Effector memory CD4-positive, alpha-beta T cell (primary cell): ENCODE measurements around the gene UNC80.
A peak's percentile ranks its signal among the peaks of the same experiment; 100 is the strongest.

ENCODE experiments used
- DNase-seq, 3 donors: peaks; one replicate each; pipeline ENCODE4 v3.0.0-alpha.2; 2020
- H3K27ac ChIP-seq: 2 replicates; pipeline ENCODE4 v1.7.0; 2013; ENCODE audit warnings: mild to moderate bottlenecking, low read length, moderate library complexity; ENCODE audit not compliant: insufficient read depth, poor library complexity, severe bottlenecking
- H3K27me3 ChIP-seq: replicated peaks from 2 replicates; pipeline ENCODE4 v1.7.0; 2013; ENCODE audit warnings: mild to moderate bottlenecking, low read length; ENCODE audit not compliant: insufficient read depth, control insufficient read depth, poor library complexity, severe bottlenecking
- H3K36me3 ChIP-seq: 2 replicates; pipeline ENCODE4 v1.7.0; 2013; ENCODE audit warnings: mild to moderate bottlenecking, low read length, moderate library complexity; ENCODE audit not compliant: control insufficient read depth, insufficient read depth
- H3K4me1 ChIP-seq: 2 replicates; pipeline ENCODE4 v1.7.0; 2013; ENCODE audit warnings: low read length, mild to moderate bottlenecking; ENCODE audit not compliant: control insufficient read depth, insufficient read depth, poor library complexity, severe bottlenecking
- H3K4me3 ChIP-seq: 2 replicates; pipeline ENCODE4 v1.7.0; 2013; ENCODE audit warnings: low read length, low read depth, mild to moderate bottlenecking; ENCODE audit not compliant: insufficient read depth, poor library complexity, severe bottlenecking
- H3K9me3 ChIP-seq: 2 replicates; pipeline ENCODE4 v1.7.0; 2013; ENCODE audit warnings: mild to moderate bottlenecking, low read length, moderate library complexity; ENCODE audit not compliant: control insufficient read depth

UNC80 gene

GRCh38 chr2:209956271-209956670 is 184.6 kb downstream of the UNC80 start:
- Histone ChIP-seq H3K9me3 (no peaks in the 10 kb centered on the region), H3K27ac (no peak overlapping the region), H3K4me3 (no peak overlapping the region), H3K27me3 (no peaks in the 10 kb centered on the region), H3K4me1 (no peaks in the 10 kb centered on the region), H3K36me3 (no peaks in the 10 kb centered on the region)
- no peak for DNase-seq

DNA sequence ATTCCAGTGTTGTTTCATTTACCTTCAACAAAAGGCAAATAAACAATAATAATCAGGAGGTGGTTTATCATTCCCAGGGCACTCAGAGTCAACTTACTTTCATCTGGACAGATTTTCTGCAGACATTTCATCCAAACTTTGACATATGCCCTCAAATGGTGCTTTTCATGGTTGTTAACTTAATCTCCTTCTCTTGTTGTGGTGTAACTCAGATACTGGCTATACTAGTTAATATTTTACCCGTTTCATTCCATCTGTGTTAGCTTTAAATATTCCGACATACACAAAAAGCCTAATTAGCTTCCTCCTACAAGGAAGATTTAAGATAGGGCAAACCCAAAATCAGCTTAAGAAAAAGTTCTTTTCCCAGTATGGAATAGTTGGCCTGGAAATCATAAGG is 186.4 kb downstream of the UNC80 start:
- Histone ChIP-seq H3K27me3 (no peaks in the 10 kb centered on the region), H3K36me3 (no peaks in the 10 kb centered on the region), H3K27ac (no peak overlapping the region), H3K9me3 (no peaks in the 10 kb centered on the region), H3K4me3 (no peak overlapping the region), H3K4me1 (no peaks in the 10 kb centered on the region)
- no peak for DNase-seq

GRCh38 chr2:209960045-209960444 is 188.4 kb downstream of the UNC80 start:
- H3K36me3 ChIP-seq = no peaks in the 10 kb centered on the region
- H3K27me3 ChIP-seq = no peaks in the 10 kb centered on the region
- H3K4me3 ChIP-seq = no peak overlapping the region
- no peak overlapping the region for H3K27ac ChIP-seq
- no peak for DNase-seq
- no peaks in the 10 kb centered on the region for H3K9me3 ChIP-seq
- H3K4me1 ChIP-seq = no peaks in the 10 kb centered on the region

DNA sequence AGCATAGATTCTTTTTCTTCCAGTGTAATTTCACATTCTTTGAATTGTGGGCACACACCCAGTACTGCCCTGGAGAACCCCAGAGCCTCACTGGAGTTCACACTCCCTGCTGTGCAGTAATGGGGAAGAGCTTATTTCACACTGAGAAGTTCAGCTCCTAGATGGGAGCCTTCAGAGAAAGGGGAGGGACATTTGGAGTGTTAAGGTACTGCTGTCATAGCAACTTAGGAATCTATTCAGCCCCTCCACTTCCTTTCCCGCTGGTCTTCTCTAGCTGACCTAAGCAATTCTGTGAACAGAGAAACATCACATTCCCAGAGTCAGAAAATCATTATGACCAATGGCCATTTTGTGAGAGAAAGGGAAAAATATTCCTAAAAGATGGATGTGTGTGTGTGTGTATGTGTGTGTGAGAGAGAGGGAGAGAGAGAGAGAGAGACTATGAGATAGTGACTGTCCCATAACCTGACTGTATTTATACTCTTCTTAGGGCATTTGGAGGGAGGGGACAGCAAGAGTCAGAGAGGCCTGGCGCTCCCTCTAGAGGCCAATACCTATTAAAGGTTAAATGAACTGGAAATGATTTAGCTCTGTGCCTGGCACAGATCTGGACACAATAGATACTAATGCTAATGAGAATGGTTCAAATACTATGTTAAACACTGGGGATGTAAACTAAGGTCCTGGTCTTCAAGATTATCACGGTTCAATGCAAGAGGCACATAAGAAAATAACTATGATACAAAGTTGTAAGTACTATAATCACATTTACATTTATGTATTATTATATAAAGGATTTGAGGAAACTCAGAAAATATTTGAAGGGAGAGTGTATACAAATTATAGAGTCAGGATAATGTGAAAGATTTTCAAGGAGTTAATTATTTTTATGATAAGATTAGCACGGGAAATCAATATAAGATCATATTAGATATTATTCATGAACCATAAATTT is 189.3 kb downstream of the UNC80 start:
- DNase-seq = peak in 1 of 3 donors; percentile 1

GRCh38 chr2:209965723-209966122 is 194.1 kb downstream of the UNC80 start:
- Histone ChIP-seq H3K36me3 (no peaks in the 10 kb centered on the region), H3K4me3 (no peak overlapping the region), H3K27me3 (no peaks in the 10 kb centered on the region), H3K9me3 (no peaks in the 10 kb centered on the region), H3K4me1 (no peaks in the 10 kb centered on the region), H3K27ac (no peak overlapping the region)
- DNase-seq = no peak

More for the DNA sequence above, 189.3 kb downstream of the UNC80 start:
- Histone ChIP-seq H3K9me3 (no peaks in the 10 kb centered on the region), H3K36me3 (no peaks in the 10 kb centered on the region), H3K27me3 (no peaks in the 10 kb centered on the region), H3K4me1 (no peaks in the 10 kb centered on the region), H3K4me3 (no peak overlapping the region), H3K27ac (no peak overlapping the region)

DNA sequence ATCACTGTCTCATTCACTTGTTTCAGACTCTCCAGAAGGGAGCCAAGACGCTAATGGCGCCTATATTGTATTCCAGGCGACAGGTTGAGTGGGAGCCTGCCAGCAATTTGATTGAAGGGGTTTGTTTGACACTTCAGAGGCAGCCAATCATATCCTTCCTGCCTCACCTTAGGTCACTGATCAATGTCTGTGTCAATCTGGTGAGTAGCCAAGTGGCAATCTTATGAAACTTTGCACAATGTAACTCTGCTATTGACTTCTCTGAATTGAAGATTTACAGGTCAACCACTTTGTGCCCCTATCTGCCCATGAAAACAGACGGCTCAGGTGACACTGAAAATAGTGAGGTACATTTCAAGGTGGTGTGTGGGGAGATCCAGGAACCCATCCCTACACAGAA is 198.1 kb downstream of the UNC80 start:
- Histone ChIP-seq H3K27ac (no peak overlapping the region), H3K27me3 (no peaks in the 10 kb centered on the region), H3K4me3 (no peak overlapping the region), H3K4me1 (no peaks in the 10 kb centered on the region), H3K36me3 (no peaks in the 10 kb centered on the region), H3K9me3 (no peaks in the 10 kb centered on the region)
- DNase-seq = no peak

DNA sequence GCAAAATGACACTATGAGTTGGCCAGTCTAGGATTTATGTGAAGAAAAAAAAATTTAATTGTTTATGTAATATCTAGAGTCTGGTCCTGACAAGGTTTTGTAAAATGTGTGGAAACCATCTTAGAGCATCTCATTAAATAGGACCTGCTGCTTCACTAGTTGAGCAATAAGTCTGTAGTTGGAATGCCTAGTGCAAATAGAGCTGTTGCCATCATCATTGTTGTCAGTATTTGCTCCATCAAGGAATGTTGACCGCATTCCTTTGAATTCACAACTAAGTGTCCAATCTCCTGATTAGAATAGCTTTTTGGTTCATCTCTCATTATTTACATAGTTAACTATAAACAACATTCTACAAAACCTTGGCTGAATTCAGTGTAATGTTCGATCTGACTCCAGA is 198.6 kb downstream of the UNC80 start:
- DNase-seq = no peak
- H3K4me1 ChIP-seq = no peaks in the 10 kb centered on the region
- H3K4me3 ChIP-seq = no peak overlapping the region
- H3K9me3 ChIP-seq = no peaks in the 10 kb centered on the region
- no peaks in the 10 kb centered on the region for H3K27me3 ChIP-seq
- no peak overlapping the region for H3K27ac ChIP-seq
- no peaks in the 10 kb centered on the region for H3K36me3 ChIP-seq

DNA sequence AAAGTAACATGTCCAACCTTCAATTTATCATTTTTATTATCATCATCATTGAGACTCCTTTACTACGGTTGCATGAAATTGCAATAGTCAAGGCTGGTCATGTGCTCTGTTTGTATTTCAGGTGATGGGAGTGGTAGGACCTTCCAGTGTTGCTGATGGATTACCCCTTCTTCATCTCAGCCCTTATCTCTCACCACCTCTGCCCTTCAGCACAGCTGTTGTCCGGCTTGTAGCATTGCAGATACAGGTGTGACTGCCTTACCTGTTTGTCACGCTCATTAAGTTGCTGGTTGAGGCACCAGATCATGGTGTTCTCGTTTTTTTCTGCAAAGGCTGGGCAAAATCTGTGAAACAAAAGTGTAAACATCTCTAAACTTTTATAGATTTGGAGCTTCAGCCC is 199.1 kb downstream of the UNC80 start:
- Histone ChIP-seq H3K4me3 (no peak overlapping the region), H3K4me1 (no peaks in the 10 kb centered on the region), H3K27ac (no peak overlapping the region), H3K9me3 (no peaks in the 10 kb centered on the region), H3K36me3 (no peaks in the 10 kb centered on the region), H3K27me3 (no peaks in the 10 kb centered on the region)
- no peak for DNase-seq

GRCh38 chr2:209973328-209973727 is 201.7 kb downstream of the UNC80 start:
- DNase-seq = no peak
- no peaks in the 10 kb centered on the region for H3K9me3 ChIP-seq
- no peaks in the 10 kb centered on the region for H3K27me3 ChIP-seq
- H3K36me3 ChIP-seq = no peaks in the 10 kb centered on the region
- no peak overlapping the region for H3K27ac ChIP-seq
- H3K4me1 ChIP-seq = no peaks in the 10 kb centered on the region
- H3K4me3 ChIP-seq = no peak overlapping the region

GRCh38 chr2:209974576-209974975 is 202.9 kb downstream of the UNC80 start:
- H3K9me3 ChIP-seq = no peaks in the 10 kb centered on the region
- no peak overlapping the region for H3K27ac ChIP-seq
- no peaks in the 10 kb centered on the region for H3K27me3 ChIP-seq
- H3K36me3 ChIP-seq = no peaks in the 10 kb centered on the region
- no peaks in the 10 kb centered on the region for H3K4me1 ChIP-seq
- no peak overlapping the region for H3K4me3 ChIP-seq
- no peak for DNase-seq
